SIG-M5 treated with dmso at 0.1 percent for 504 hours (cell line): Measurements from ENCODE around the gene BRMS1.
A peak's percentile ranks its signal among the peaks of the same experiment; 100 is the strongest.
"Not testable (repeated sequence)": the region's sequence is repeated elsewhere in the genome, so short reads cannot be mapped to it uniquely, and the experiment has no call there.

ENCODE experiments used
- DNase-seq: peaks from one replicate; lab custom pipeline; 2025; ENCODE audit not compliant: unreplicated experiment; lab: John Stamatoyannopoulos, UW

Gene BRMS1

GRCh38 chr11:66326261-66327111, 18.4 kb downstream of the BRMS1 start:
- no peak for DNase-seq

DNA sequence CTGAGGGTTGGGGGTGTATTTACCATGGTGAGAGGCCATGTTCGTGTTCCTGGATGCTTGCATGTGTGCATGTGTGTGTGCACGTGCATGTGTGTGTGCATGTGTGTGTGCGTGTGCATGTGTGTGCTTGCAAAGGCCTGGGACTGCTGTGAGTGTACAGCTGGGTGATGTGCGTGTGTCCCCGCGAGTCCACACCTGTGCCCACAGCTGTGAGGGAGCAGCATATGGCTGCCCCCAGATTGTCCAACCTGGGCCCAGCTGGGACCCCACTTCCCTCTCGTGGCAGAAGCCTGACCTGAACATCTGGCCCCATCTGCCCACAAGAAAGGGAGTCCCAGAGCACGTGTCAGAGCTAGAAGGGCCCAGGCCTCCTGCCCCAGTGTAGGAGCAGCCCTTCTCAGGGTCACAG, 19.6 kb downstream of the BRMS1 start:
- no peak for DNase-seq

DNA sequence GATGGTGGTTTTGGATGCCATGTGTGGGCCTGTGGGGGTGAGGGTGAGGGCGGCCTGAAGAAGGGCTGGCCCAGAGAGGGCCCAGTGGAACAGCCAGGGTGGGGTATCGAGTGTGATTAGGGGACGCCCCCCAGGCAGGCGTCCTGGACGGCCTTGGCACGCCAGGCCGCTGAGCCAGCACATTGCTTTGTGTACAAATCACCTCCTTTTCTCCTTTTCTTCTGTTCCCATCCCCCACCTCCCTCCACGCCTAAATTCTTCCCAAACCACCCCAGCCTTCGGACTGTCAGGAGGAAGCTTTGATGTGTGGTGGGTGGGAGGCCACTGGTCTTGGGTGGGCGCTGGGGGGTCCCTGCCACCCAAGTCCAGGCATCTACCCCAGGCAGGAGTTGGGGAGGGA, 20.2 kb downstream of the BRMS1 start:
- no peak for DNase-seq

GRCh38 chr11:66323684-66324083, 21.2 kb downstream of the BRMS1 start:
- no peak for DNase-seq

- no peak for DNase-seq
Observed at GRCh38 chr11:66322732-66323427, 22.0 kb downstream of the BRMS1 start.

GRCh38 chr11:66321606-66322005, 23.3 kb downstream of the BRMS1 start:
- DNase-seq, result no peak

GRCh38 chr11:66320748-66321147, 24.2 kb downstream of the BRMS1 start:
- DNase-seq, result not testable (repeated sequence)

GRCh38 chr11:66320289-66320688, 24.6 kb downstream of the BRMS1 start:
- DNase-seq, result not testable (repeated sequence)

DNA sequence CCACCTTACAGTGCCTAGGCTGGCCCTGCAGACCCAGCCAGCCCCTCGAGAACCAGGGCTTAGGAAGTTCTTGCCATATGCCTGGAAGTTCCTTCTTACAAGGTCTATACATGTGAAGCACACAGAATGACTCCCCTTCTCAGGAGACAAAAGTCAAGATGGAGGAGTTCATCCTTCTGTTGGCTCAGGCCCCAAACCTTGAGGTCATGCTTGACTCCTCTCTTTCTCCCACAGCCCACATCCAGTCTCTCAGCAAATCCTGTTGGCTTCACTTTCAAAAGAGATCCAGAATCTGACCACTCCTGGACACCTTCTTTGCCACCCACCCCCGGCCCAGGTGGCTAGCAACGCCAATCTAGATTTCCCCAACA, 26.3 kb downstream of the BRMS1 start:
- no peak for DNase-seq

DNA sequence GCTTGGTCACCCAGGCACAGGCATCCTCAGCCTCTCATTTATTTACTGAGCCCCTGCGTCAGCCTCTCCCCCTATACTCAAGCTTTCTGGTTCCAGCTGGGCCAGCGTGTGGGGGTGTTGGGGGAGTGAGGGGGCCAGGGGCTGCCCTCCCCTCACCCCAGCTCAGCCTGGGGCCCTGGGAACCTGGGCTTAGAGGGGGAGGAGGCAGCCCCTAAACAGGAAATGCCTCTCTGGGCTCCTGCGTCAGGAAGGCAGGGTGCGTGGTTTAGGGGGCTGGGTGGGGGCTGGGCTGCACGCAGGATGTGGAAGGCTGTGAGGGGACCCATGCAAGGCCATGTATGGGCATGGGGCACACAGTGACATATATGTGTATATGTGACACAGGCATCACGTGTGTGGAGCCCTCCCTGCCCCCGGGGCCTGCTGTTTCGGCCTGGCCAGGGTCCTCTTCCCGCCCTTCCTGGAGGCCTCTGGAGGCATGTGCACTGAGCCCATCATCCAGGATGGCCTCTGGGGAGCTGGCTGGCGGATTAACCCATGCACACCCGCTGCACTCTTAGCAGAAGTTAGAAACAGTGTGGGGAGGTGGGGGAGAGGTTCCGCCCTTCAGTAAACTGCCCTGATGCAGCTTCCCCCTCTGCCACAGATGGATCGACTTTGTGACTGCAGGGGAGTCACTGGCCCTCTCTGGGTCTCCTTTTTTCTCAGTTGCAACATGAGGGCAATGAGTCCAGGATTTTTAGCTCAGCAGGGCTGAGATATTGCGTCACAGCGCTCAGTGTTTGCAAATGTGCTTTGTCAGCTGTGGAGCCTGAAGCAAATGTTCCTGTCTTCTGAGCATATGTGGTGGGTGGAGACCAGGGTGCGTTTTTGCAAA, 26.9 kb downstream of the BRMS1 start:
- peak; percentile 96 for DNase-seq

- DNase-seq, result no peak
Observed at GRCh38 chr11:66317322-66317722, 27.6 kb downstream of the BRMS1 start.

DNA sequence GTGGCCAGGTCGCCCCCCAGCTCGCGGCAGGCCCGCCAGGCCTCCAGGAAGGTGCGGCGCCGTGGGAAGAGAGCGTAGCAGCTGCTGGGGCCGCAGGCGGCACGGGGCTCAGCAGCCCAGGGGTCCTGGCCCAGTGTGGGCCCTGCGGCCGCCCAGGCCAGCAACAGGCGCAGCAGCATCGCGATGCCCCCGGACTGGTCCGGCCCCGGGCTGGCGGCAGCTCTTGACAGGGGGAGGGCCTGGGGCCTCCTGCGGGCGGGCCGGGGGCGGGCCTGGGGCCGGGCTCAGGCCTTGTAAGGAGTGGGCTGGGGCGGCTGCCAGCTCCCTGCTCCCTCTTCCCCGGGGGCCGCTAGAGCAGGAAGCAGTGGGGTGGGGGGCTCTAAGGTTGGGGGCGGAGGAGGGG, 28.1 kb downstream of the BRMS1 start, which contains the start of gene CD248:
CD248 (minus strand) TSS at position 196 of the 403 bp plus-strand sequence; CDS start at position 179, 17 bp downstream.
- DNase-seq, result no peak

DNA sequence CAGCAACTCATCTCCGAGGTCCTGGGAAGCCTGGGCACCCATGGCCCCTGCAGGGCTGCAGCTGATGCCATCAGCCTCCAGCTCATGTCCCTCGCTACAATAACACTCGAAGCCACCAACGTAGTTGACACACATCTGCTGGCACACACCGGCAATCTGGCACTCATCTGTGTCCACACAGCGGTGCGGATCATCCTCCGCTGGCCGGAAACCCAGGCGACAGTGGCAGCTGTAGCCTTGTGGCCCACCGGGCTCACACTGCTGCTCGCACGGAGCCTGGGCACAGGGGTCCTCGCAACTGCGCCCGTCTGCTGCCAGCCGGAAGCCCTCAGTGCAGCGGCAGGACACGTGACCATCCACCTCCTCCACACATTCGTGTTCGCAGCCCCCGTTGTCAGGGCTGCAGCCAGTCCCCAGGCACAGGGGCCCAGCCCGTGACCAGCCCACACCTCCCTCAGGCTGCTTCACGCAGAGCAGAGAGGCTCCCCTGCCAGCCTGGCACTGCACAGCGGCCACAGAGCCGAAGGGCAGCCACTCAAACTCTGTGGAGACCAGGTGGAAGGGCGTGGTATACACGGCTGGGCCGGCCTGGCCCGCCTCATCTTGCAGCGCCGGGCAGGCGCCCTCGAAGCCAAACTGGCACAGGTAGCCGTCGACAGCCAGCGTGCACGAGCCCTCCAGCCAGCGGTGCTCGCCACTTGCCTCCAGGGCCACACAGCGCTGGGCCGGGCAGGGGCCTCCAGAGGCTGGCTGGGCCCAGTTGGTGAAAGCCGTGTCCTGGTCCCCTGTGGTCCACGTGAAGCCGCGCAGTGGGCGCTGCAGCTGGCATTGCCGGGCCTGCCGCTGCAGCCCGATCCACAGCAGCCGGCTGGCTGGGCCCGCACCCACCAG, 28.7 kb downstream of the BRMS1 start:
- no peak for DNase-seq

DNA sequence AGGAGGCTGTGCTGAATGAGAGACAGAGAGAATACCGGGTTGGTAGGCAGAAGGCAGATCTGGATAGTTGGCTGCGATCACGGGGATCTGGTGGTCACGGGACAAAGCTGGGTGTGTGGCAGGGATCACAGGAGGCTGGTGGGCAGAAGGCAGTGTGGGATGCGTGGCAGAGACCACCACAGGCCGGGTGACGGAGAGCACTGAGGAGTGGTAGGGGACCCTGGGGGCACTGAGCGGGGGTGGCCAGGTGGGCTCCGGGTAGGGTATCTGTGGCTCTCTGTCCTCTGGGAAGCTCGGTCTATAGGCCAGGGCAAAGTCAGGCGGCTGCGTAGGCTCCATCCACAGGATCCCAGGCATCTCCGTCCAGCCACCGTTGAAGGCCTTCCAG, 29.4 kb downstream of the BRMS1 start:
- DNase-seq, result no peak

DNA sequence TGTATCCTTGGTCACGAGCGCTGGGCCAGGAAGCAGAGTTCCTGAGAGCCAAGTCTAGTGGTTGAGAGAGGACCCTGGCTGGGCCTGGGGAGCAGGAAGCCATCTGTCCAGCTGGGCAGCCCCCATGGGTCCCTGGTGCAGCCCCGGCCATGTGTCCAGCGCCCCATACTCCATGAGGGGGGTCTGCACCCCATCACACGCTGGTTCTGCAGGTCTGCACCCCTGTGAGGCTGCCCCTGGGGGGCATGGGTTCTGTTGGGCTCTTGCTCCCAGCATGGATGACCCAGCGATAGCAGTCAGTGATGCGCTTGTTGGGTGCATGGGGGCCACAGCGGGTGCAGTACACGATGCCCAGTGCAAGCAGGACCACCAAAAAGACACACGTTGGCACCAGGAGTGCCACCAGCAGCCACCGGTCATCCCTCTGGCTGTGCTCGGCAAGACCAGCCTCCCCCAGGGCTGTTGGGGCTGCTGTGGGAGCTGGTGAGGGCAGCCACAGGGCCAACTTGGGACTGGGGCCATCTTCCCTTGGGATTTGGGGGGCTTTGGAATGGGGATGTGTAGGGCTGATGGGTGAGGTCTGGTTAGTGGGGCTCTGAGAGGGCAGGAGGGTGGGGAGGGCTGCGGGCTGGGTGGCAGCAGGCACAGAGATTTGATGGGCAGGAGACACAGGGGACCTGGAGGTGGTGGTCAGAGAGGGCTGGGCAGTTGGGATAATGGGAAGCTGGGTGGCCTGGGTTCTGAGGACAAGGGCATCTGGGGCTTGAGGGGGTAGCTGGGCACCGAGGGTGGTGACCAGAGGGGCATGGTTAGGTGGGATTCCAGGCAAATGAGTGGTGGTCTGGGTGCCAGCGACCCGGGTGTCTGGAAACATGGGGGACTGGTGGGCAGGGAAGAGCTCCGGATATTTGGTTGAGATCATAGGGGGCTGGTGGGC, 30.1 kb downstream of the BRMS1 start:
- no peak for DNase-seq

DNA sequence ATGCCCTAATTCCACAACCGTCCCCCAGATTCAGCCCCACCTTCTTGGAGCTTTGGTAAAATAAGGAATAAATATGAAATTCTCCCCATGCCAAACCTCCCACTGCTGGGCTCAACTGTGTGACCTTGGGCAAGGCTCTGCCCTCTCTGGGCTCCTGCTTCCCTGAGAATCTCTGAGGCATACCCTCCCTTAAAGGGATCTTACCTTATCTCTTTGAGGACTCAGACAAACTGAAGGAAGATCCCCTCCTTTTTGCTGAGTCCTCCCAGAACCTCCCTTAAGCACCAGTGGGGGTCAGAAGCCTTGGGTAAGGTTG, 30.8 kb downstream of the BRMS1 start:
- no peak for DNase-seq

- DNase-seq, result no peak
Observed at GRCh38 chr11:66313321-66314185, 31.4 kb downstream of the BRMS1 start.

GRCh38 chr11:66312549-66313320, 32.2 kb downstream of the BRMS1 start:
- DNase-seq, result peak; percentile 91
